IPS DF 6.9 (cell line): ENCODE measurements around the gene ETV3.

ENCODE experiments used
- DNase-seq: peaks from one replicate; pipeline ENCODE4 v3.0.0-alpha.2; 2013; ENCODE audit warnings: low read depth, low spot score
- H3K27ac ChIP-seq: one replicate; pipeline ENCODE4 v1.5.1; 2013; ENCODE audit warnings: low read length, control low read depth
- H3K27me3 ChIP-seq: 2 replicates; pipeline ENCODE4 v1.6.1; 2013; ENCODE audit warnings: mild to moderate bottlenecking, low read length; ENCODE audit not compliant: control insufficient read depth, insufficient read depth
- H3K36me3 ChIP-seq: 2 replicates; pipeline ENCODE4 v1.6.1; 2013; ENCODE audit warnings: low read length; ENCODE audit not compliant: control insufficient read depth, insufficient read depth
- H3K4me1 ChIP-seq: 2 replicates; pipeline ENCODE4 v1.6.1; 2013; ENCODE audit warnings: low read length; ENCODE audit not compliant: control insufficient read depth, insufficient read depth
- H3K4me3 ChIP-seq: 2 replicates; pipeline ENCODE4 v1.5.1; 2013; ENCODE audit warnings: mild to moderate bottlenecking, low read length
- H3K9me3 ChIP-seq: 2 replicates; pipeline ENCODE4 v1.6.1; 2013; ENCODE audit warnings: low read length, inconsistent platforms; ENCODE audit not compliant: control insufficient read depth, insufficient read depth
- WGBS: extraction: QIAGEN DNeasy Blood & Tissue Kit; methylation state at CpG from one replicate; pipeline ENCODE4 v1.1.7; 2013; ENCODE audit warnings: mixed read lengths, missing lambda C conversion rate; ENCODE audit not compliant: insufficient read length, insufficient coverage; 5-methylcytosine and 5-hydroxymethylcytosine counted together

The ETV3 gene

DNA sequence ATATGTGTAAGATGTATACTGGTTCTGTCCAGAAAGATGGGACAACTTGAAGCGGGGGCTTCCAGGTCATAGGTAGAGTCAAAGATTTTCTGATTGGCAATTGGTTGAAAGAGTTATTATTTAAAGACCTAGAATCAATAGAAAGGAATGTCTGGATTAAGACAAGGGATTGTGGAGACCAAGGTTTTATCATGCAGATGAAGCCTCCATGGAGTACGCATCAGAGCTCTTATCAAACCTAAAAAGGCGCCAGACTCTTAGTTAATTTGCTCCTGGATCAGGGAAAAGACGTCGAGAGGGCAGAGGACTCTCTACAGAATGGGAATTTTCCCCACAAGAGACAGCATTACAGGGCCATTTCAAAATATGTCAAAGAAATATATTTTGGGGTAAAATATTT is 23.7 kb upstream of the ETV3 start:
- no peaks in the 10 kb centered on the region for H3K27me3 ChIP-seq
- H3K9me3 ChIP-seq = no peaks in the 10 kb centered on the region
- H3K36me3 ChIP-seq = no peaks in the 10 kb centered on the region
- H3K27ac ChIP-seq = no peak overlapping the region
- no peak overlapping the region for H3K4me3 ChIP-seq
- peaks cover 9% of the 10 kb centered on the region for H3K4me1 ChIP-seq
- no peak for DNase-seq
- WGBS = no CpG with 5 or more reads among the region's 5 CpGs

DNA sequence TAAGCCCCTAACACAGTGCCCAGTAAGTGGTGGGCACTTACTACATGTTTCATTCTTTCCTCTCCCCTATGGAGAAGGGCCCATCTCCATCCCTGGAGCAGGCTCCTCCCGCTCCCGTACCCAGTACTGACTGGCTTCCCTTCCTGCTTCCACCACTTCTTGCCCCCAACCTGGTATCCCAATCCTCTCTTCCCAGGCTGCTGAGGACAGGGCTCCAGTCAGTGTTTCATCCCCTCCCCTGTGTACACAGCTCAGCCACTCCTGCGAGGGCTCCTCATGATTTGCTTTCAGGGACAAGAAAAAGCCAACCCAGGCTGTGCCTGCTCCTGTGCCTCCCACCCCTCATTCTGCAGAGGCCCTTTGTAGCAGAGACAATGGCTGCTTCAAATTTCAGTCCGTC is 20.8 kb upstream of the ETV3 start:
- H3K36me3 ChIP-seq = no peaks in the 10 kb centered on the region
- H3K4me3 ChIP-seq = no peak overlapping the region
- H3K9me3 ChIP-seq = no peaks in the 10 kb centered on the region
- no peak overlapping the region for H3K27ac ChIP-seq
- no peak for DNase-seq
- H3K4me1 ChIP-seq = peaks cover 10% of the 10 kb centered on the region
- no CpG with 5 or more reads among the region's 4 CpGs for WGBS
- H3K27me3 ChIP-seq = no peaks in the 10 kb centered on the region

DNA sequence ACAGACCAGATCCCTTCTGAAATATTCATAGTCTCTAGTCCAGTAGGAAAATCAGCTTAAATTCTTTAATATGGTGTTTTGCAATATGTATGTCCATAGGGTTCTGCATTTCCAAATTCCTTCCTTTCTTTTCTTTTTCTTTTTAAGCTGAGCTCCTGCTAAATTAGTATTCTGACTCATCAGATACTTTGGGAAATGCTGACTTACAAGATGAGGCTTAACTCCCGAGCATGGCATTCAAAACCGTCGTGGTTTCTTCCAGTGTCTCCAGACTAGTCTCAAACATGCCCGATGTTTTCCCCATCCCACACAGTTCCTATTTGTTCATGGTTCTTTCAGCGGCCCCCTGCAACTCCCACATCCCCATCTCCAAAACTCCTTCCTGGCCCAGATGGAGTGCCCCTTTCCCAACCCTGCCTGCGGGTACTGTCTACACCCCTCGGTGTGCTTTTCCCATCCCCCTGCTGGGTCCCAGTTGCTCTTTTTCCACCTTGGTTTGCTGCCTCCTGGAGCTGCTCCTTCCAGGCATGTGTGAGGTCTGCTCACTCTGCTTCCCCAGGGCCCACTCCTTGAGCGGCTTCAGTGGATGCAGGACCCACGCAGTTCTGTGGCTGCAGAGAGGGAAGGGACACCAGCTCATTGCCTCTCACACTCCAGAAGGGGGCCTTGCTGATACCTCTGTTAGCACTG is 19.5 kb upstream of the ETV3 start:
- no peak for DNase-seq
- Histone ChIP-seq H3K27ac (no peak overlapping the region), H3K4me3 (no peak overlapping the region), H3K27me3 (no peaks in the 10 kb centered on the region), H3K9me3 (no peaks in the 10 kb centered on the region), H3K4me1 (peaks cover 9% of the 10 kb centered on the region), H3K36me3 (no peaks in the 10 kb centered on the region)
- no CpG with 5 or more reads among the region's 9 CpGs for WGBS

DNA sequence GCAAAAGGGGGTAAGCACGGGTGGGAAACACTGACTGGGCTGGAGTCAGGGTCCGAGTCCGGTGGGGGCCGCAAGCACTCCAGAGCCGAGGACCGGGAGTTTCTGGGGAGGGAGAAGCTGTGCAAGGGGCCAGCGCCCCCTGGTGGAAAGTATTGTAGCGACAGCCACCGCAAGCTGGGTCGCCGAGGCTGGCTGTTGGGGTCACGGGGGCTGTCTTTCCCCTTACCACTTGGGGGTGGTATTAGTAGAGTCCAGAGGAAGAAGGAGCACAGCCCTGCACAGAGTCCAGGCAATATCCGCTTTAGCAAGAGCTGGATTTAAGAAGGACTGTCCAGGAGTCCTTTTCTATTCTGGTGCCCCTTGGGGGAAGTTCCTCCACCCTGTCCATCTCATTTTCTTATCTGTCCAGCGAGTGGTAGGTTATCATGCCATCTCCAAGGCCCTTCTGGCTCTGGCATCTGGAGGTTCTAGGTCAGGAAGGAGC is 17.9 kb upstream of the ETV3 start:
- DNase-seq = peak; percentile 81
- H3K9me3 ChIP-seq = no peaks in the 10 kb centered on the region
- no peak overlapping the region for H3K27ac ChIP-seq
- no peak overlapping the region for H3K4me3 ChIP-seq
- no CpG with 5 or more reads among the region's 14 CpGs for WGBS
- H3K36me3 ChIP-seq = no peaks in the 10 kb centered on the region
- peaks cover 4% of the 10 kb centered on the region for H3K4me1 ChIP-seq
- no peaks in the 10 kb centered on the region for H3K27me3 ChIP-seq

DNA sequence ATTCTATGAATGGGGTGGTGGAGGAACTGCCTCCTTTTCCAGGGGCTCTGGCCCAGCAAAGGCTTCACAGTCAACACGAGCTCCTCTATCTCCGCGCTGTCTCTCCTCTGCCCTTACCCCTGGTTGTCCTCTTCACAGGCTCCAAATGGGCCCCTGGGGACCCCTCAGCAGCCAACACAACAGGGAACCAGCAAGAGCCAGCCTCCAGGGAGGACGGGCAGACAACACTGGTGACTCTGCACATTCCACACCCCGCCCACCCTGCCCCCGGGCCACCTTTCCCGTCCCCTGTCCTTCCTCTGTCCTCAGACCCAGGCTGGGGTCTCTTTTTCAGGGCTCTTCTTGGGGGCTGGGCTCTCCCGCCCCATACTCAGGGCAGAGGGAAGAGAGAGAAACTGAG is 17.5 kb upstream of the ETV3 start:
- no peak for DNase-seq
- H3K27ac ChIP-seq = no peak overlapping the region
- WGBS = no CpG with 5 or more reads among the region's 8 CpGs
- H3K27me3 ChIP-seq = no peaks in the 10 kb centered on the region
- peaks cover 2% of the 10 kb centered on the region for H3K4me1 ChIP-seq
- no peaks in the 10 kb centered on the region for H3K9me3 ChIP-seq
- H3K36me3 ChIP-seq = no peaks in the 10 kb centered on the region
- no peak overlapping the region for H3K4me3 ChIP-seq

DNA sequence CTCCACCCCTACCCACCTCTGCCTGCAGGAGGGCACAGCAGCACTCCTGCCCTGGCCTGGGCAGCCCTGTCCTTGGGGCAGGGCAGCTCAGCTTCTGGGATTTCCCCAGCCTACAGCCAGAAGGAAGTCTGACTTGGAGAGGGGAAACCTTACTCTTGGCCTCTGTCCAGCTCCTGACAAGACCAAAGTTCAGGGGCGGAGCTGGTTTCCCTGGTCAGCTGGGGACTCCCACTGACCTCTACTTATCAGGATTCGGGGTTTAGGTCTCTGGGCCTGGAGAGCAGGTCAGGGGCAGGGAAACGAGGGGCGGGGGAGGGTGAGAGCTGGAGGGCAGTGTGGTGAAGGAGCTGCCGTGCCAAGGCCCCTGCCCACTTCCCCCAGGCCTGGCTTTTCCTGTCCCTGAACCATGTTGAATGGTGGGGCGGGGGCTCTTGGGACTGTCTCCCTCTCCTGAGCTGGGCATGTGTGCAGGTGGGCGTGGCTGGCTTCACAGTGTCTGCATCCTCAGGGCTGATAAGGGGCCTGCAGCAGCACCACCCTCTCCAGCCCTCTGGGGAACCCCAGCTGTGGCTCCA is 16.8 kb upstream of the ETV3 start:
- no peaks in the 10 kb centered on the region for H3K9me3 ChIP-seq
- DNase-seq = no peak
- no peak overlapping the region for H3K27ac ChIP-seq
- H3K4me1 ChIP-seq = peaks cover 2% of the 10 kb centered on the region
- H3K36me3 ChIP-seq = no peaks in the 10 kb centered on the region
- H3K27me3 ChIP-seq = no peaks in the 10 kb centered on the region
- no peak overlapping the region for H3K4me3 ChIP-seq
- no CpG with 5 or more reads among the region's 7 CpGs for WGBS

DNA sequence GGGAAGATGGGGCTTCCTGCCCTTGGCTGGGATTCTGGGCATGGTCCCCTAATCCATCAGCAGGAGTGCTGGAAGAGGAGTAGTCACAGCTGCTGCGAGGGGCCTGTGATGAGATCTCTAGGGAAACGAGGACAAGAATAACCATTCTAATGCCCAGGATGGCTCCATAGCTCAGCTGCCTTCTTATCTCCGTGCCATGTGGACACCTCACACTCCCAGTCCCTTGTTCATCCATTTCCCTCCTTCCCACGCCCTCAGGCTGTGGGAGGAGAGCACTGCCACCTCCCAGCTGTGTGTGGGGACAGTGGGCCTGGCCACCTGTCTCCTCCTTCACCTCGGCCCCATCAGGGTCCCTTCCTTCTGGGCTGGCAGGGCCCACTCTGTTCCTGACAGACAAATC is 16.1 kb upstream of the ETV3 start:
- Histone ChIP-seq H3K27ac (no peak overlapping the region), H3K27me3 (no peaks in the 10 kb centered on the region), H3K9me3 (no peaks in the 10 kb centered on the region), H3K36me3 (no peaks in the 10 kb centered on the region), H3K4me1 (peaks cover 3% of the 10 kb centered on the region), H3K4me3 (no peak overlapping the region)
- WGBS = no CpG with 5 or more reads among the region's 5 CpGs
- DNase-seq = no peak

DNA sequence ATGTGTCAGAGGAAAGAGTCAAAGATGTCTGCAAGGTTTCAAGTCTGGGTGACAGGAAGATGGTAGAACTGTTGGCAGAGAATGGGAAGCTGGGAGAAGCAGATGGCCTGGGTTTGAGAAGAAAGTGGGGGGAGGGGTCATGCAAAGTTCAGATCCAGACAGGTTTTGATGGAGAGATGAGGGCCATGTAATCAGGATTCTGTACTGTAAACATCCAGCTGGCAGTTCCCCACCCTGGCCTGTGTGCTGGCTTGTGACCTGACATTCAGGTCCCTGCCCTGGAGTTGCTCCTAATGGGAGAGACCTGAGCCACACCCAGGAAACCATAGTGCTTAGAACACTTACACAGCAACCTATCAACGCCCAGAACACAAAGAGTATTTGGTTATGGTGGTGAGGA is 15.6 kb upstream of the ETV3 start:
- H3K27me3 ChIP-seq = no peaks in the 10 kb centered on the region
- H3K4me1 ChIP-seq = peaks cover 3% of the 10 kb centered on the region
- no peak overlapping the region for H3K4me3 ChIP-seq
- no peak overlapping the region for H3K27ac ChIP-seq
- no peaks in the 10 kb centered on the region for H3K9me3 ChIP-seq
- no peaks in the 10 kb centered on the region for H3K36me3 ChIP-seq
- no peak for DNase-seq
- no CpG with 5 or more reads among the region's 1 CpG for WGBS

DNA sequence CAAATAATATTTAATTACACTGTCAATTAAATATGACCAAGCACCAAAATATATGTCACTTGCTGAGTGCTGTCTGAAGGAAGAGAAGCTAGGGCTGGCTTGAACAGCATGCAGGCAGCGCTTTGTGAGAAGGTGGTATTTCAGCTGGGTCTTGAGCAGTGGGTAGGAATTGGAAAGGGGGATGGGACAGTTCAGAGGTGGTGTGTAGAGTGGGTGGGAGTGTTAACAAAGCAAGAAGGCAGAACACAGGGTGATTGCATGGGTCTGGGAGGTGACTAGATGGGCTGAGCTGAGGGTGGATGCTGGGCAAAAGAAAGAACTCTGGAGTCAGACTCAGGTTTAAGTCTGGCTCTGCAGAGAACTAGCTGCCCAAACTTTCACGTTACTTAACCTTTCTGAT is 14.3 kb upstream of the ETV3 start:
- DNase-seq = no peak
- Histone ChIP-seq H3K9me3 (no peaks in the 10 kb centered on the region), H3K36me3 (no peaks in the 10 kb centered on the region), H3K4me1 (peaks cover 3% of the 10 kb centered on the region), H3K27me3 (no peaks in the 10 kb centered on the region), H3K4me3 (no peak overlapping the region), H3K27ac (no peak overlapping the region)
- WGBS = no CpG with 5 or more reads among the region's 2 CpGs

DNA sequence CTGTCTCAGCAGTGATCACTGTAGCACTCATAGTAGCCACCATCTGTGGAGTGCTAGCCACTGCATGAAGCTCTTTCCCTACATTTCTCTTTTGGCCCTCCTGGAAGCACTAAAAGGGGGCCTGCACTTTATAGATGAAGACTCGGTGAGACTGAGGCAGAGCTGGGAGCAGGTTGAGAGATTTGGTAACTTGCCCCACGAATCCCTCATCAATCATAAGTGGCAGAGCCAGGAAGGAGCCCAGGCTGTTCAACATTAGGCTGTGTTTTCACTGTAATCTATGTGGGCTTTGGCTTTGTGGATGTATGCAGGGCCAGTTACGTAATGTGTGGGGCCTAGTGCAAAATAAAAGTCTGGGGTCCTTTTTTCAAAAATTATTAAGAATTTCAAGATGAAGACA is 13.3 kb upstream of the ETV3 start:
- Histone ChIP-seq H3K27me3 (no peaks in the 10 kb centered on the region), H3K27ac (no peak overlapping the region), H3K4me1 (peaks cover 3% of the 10 kb centered on the region), H3K36me3 (no peaks in the 10 kb centered on the region), H3K9me3 (no peaks in the 10 kb centered on the region), H3K4me3 (no peak overlapping the region)
- WGBS = no CpG with 5 or more reads among the region's 3 CpGs
- no peak for DNase-seq

DNA sequence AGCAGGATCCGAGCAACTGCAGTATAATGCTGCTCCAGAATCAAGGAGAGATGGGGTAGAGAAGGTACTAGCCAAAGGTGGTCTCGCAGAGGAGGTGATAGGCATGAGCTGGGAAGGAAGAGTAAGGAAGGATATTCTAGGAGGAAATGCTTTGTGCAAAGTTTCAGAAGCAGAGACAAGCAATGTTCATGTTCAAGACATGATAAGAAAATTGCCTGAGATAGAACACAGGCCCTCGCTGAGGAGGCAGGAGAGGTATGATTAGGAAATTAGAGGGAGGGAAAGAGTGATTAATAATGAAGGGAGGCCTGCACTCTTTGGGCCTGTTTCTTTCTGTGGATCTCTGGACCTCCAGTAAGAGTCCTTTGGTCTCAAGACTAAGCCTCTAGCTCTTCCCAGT is 12.9 kb upstream of the ETV3 start:
- Histone ChIP-seq H3K27ac (no peak overlapping the region), H3K4me3 (no peak overlapping the region), H3K9me3 (no peaks in the 10 kb centered on the region), H3K4me1 (peaks cover 3% of the 10 kb centered on the region), H3K36me3 (no peaks in the 10 kb centered on the region), H3K27me3 (no peaks in the 10 kb centered on the region)
- no peak for DNase-seq
- no CpG with 5 or more reads among the region's 3 CpGs for WGBS
